HEK293 (cell line): Measurements from ENCODE around the gene LRCH1.

Source experiments
- EGR2 ChIP-seq: fragments of 450-650 bp; formaldehyde crosslinking; IDR thresholded peaks from 2 replicates; pipeline ENCODE4 v1.5.1; 2016; ENCODE audit warnings: low read depth, missing biosample characterization, missing genetic modification characterization
- GLIS1 ChIP-seq: fragments of 450-650 bp; formaldehyde crosslinking; IDR thresholded peaks from 2 replicates; pipeline ENCODE4 v1.5.1; 2016; ENCODE audit warnings: missing biosample characterization, missing genetic modification characterization
- KLF7 ChIP-seq: fragments of 450-650 bp; formaldehyde crosslinking; IDR thresholded peaks from 2 replicates; pipeline ENCODE4 v1.5.1; 2016; ENCODE audit warnings: missing biosample characterization, missing genetic modification characterization, borderline replicate concordance
- KLF9 ChIP-seq: fragments of 450-650 bp; formaldehyde crosslinking; IDR thresholded peaks from 2 replicates; pipeline ENCODE4 v1.5.1; 2016; ENCODE audit warnings: missing biosample characterization, missing genetic modification characterization, low read depth
- PATZ1 ChIP-seq: fragments of 450-650 bp; formaldehyde crosslinking; IDR thresholded peaks from 2 replicates; pipeline ENCODE4 v1.5.1; 2016; ENCODE audit warnings: missing biosample characterization, missing genetic modification characterization
- SCRT2 ChIP-seq: fragments of 450-650 bp; formaldehyde crosslinking; IDR thresholded peaks from 2 replicates; pipeline ENCODE4 v1.5.1; 2016; ENCODE audit warnings: missing biosample characterization, missing genetic modification characterization
- SETDB1 ChIP-seq: IDR thresholded peaks from one replicate; pipeline ENCODE4 v1.6.1; 2017; ENCODE audit warnings: mild to moderate bottlenecking, low read length, moderate library complexity, mixed read lengths; ENCODE audit not compliant: insufficient read length
- SP7 ChIP-seq: fragments of 450-650 bp; formaldehyde crosslinking; IDR thresholded peaks from 2 replicates; pipeline ENCODE4 v1.5.1; 2016; ENCODE audit warnings: missing biosample characterization, missing genetic modification characterization
- ZBTB10 ChIP-seq: fragments of 450-650 bp; formaldehyde crosslinking; IDR thresholded peaks from 2 replicates; pipeline ENCODE4 v1.5.1; 2016; ENCODE audit warnings: missing biosample characterization, missing genetic modification characterization
- ZBTB20 ChIP-seq: fragments of 450-650 bp; formaldehyde crosslinking; IDR thresholded peaks from 2 replicates; pipeline ENCODE4 v1.5.1; 2016; ENCODE audit warnings: missing biosample characterization, missing genetic modification characterization
- ZBTB26 ChIP-seq: fragments of 450-650 bp; formaldehyde crosslinking; optimal IDR thresholded peaks from 2 replicates; pipeline ENCODE3; 2016; ENCODE audit warnings: missing biosample characterization, mild to moderate bottlenecking, missing genetic modification characterization
- ZFHX2 ChIP-seq: fragments of 450-650 bp; formaldehyde crosslinking; conservative IDR thresholded peaks from 2 replicates; pipeline ENCODE4 v1.5.1; 2016; ENCODE audit warnings: missing biosample characterization, missing genetic modification characterization
- ZFP37 ChIP-seq: fragments of 450-650 bp; formaldehyde crosslinking; IDR thresholded peaks from 2 replicates; pipeline ENCODE4 v1.5.1; 2016; ENCODE audit warnings: missing biosample characterization, missing genetic modification characterization
- ZNF138 ChIP-seq: fragments of 450-650 bp; formaldehyde crosslinking; IDR thresholded peaks from 2 replicates; pipeline ENCODE4 v1.5.1; 2016; ENCODE audit warnings: missing biosample characterization, missing genetic modification characterization, borderline replicate concordance
- ZNF184 ChIP-seq: fragments of 450-650 bp; IDR thresholded peaks from 2 replicates; pipeline ENCODE4 v1.5.1; 2018; ENCODE audit warnings: missing biosample characterization, mild to moderate bottlenecking, missing genetic modification characterization
- ZNF2 ChIP-seq: fragments of 450-650 bp; formaldehyde crosslinking; IDR thresholded peaks from 2 replicates; pipeline ENCODE4 v1.5.1; 2016; ENCODE audit warnings: missing biosample characterization, missing genetic modification characterization
- ZNF23 ChIP-seq: fragments of 450-650 bp; formaldehyde crosslinking; IDR thresholded peaks from 2 replicates; pipeline ENCODE4 v1.5.1; 2016; ENCODE audit warnings: missing biosample characterization, missing genetic modification characterization, borderline replicate concordance
- ZNF239 ChIP-seq: fragments of 450-650 bp; formaldehyde crosslinking; IDR thresholded peaks from 2 replicates; pipeline ENCODE4 v1.5.1; 2016; ENCODE audit warnings: missing biosample characterization, missing genetic modification characterization
- ZNF292 ChIP-seq: fragments of 450-650 bp; formaldehyde crosslinking; IDR thresholded peaks from 2 replicates; pipeline ENCODE4 v1.5.1; 2016; ENCODE audit warnings: low read depth, missing biosample characterization, missing genetic modification characterization, borderline replicate concordance
- ZNF311 ChIP-seq: fragments of 450-650 bp; formaldehyde crosslinking; IDR thresholded peaks from 2 replicates; pipeline ENCODE4 v1.5.1; 2017; ENCODE audit warnings: missing biosample characterization, missing genetic modification characterization, borderline replicate concordance
- ZNF366 ChIP-seq: fragments of 450-650 bp; formaldehyde crosslinking; conservative IDR thresholded peaks from 2 replicates; pipeline ENCODE4 v1.5.1; 2016; ENCODE audit warnings: missing biosample characterization, missing genetic modification characterization
- ZNF433 ChIP-seq: fragments of 450-650 bp; formaldehyde crosslinking; IDR thresholded peaks from 2 replicates; pipeline ENCODE4 v1.5.1; 2016; ENCODE audit warnings: missing biosample characterization, missing genetic modification characterization, low read depth
- ZNF488 ChIP-seq: fragments of 450-650 bp; formaldehyde crosslinking; IDR thresholded peaks from 2 replicates; pipeline ENCODE4 v1.5.1; 2016; ENCODE audit warnings: missing biosample characterization, missing genetic modification characterization
- ZNF501 ChIP-seq: fragments of 450-650 bp; formaldehyde crosslinking; IDR thresholded peaks from 2 replicates; pipeline ENCODE4 v1.5.1; 2016; ENCODE audit warnings: missing biosample characterization, missing genetic modification characterization
- ZNF521 ChIP-seq: fragments of 450-650 bp; formaldehyde crosslinking; IDR thresholded peaks from 2 replicates; pipeline ENCODE4 v1.5.1; 2017; ENCODE audit warnings: missing biosample characterization, mild to moderate bottlenecking, missing genetic modification characterization
- ZNF558 ChIP-seq: fragments of 450-650 bp; formaldehyde crosslinking; IDR thresholded peaks from 2 replicates; pipeline ENCODE4 v1.5.1; 2016; ENCODE audit warnings: missing biosample characterization, missing genetic modification characterization
- ZNF654 ChIP-seq: fragments of 450-650 bp; formaldehyde crosslinking; IDR thresholded peaks from 2 replicates; pipeline ENCODE4 v1.5.1; 2016; ENCODE audit warnings: low read depth, missing biosample characterization, missing genetic modification characterization
- ZNF670 ChIP-seq: fragments of 450-650 bp; formaldehyde crosslinking; IDR thresholded peaks from 2 replicates; pipeline ENCODE4 v1.5.1; 2016; ENCODE audit warnings: missing biosample characterization, missing genetic modification characterization, low read depth
- ZNF692 ChIP-seq: fragments of 450-650 bp; formaldehyde crosslinking; IDR thresholded peaks from 2 replicates; pipeline ENCODE4 v1.5.1; 2016; ENCODE audit warnings: missing biosample characterization, missing genetic modification characterization
- ZNF747 ChIP-seq: fragments of 450-650 bp; formaldehyde crosslinking; IDR thresholded peaks from 2 replicates; pipeline ENCODE4 v1.5.1; 2016; ENCODE audit warnings: missing biosample characterization, missing genetic modification characterization
- ZNF843 ChIP-seq: fragments of 450-650 bp; formaldehyde crosslinking; IDR thresholded peaks from 2 replicates; pipeline ENCODE4 v1.5.1; 2016; ENCODE audit warnings: missing biosample characterization, missing genetic modification characterization

Gene LRCH1

GRCh38 chr13:46552889-46553520 is at the start of gene LRCH1 (continued):
- TF ChIP-seq ZBTB10 (tag by site-specific recombination) (0 out of 2 replicates have a peak, but pooled peaks have one; percentile 56), ZNF292 (tag by site-specific recombination) (no peak), ZBTB20 (tag by site-specific recombination) (peak; percentile 69), ZFP37 (0 out of 2 replicates have a peak, but pooled peaks have one; percentile 34), KLF9 (tag by site-specific recombination) (no peak), EGR2 (tag by site-specific recombination) (peak; percentile 80), ZNF184 (tag by site-specific recombination) (no peak), ZNF521 (tag by site-specific recombination) (no peak), ZNF23 (no peak), ZNF558 (tag by site-specific recombination) (no peak), ZNF692 (no peak), ZNF501 (0 out of 2 replicates have a peak, but pooled peaks have one; percentile 16), ZNF138 (tag by site-specific recombination) (no peak), ZNF433 (tag by site-specific recombination) (no peak), SCRT2 (no peak), ZNF488 (tag by site-specific recombination) (no peak), ZNF2 (tag by site-specific recombination) (no peak), SP7 (tag by site-specific recombination) (no peak), ZBTB26 (tag by site-specific recombination) (no peak), ZNF366 (peak; percentile 33; the same call in 1 of the 2 replicates), ZNF670 (tag by site-specific recombination) (no peak), ZNF843 (tag by site-specific recombination) (no peak), PATZ1 (tag by site-specific recombination) (peak; percentile 94), SETDB1 (no peak), ZNF311 (no peak), KLF7 (tag by site-specific recombination) (no peak), ZNF654 (tag by site-specific recombination) (no peak), ZFHX2 (tag by site-specific recombination) (peak; percentile 82), GLIS1 (tag by site-specific recombination) (peak; percentile 79), ZNF747 (no peak), ZNF239 (tag by site-specific recombination) (no peak)
